ENCODE measurements around the gene NCL.

The NCL gene

GRCh38 chr2:231463698-231464575, at the start of gene NCL:
TSS of gene NCL (minus strand) at chr2:231464484. CDS start at chr2:231464353, 131 bp downstream.
- peak; percentile 92 for DNase-seq

- DNase-seq: no peak
Measured at GRCh38 chr2:231513746-231514224, 49.5 kb upstream of the NCL start.

GRCh38 chr2:231512222-231512621, 47.9 kb upstream of the NCL start:
- peak; percentile 39 for DNase-seq

GRCh38 chr2:231503766-231504165, 39.5 kb upstream of the NCL start:
- DNase-seq: no peak

- no peak for DNase-seq
Measured at GRCh38 chr2:231502596-231502995, 38.3 kb upstream of the NCL start.

- DNase-seq: no peak
Measured at GRCh38 chr2:231497651-231498050, 33.4 kb upstream of the NCL start.

GRCh38 chr2:231494669-231495068, 30.4 kb upstream of the NCL start:
- no peak for DNase-seq

GRCh38 chr2:231490801-231491200, 26.5 kb upstream of the NCL start:
- DNase-seq: no peak

- no peak for DNase-seq
Measured at GRCh38 chr2:231489990-231490389, 25.7 kb upstream of the NCL start.

- no peak for DNase-seq
Measured at GRCh38 chr2:231488331-231488730, 24.0 kb upstream of the NCL start.

GRCh38 chr2:231486851-231487596, 22.7 kb upstream of the NCL start:
- DNase-seq: no peak

GRCh38 chr2:231483398-231484329, 19.4 kb upstream of the NCL start:
- peak; percentile 39 for DNase-seq

- peak; percentile 83 for DNase-seq
Measured at GRCh38 chr2:231482806-231483391, 18.6 kb upstream of the NCL start.

- DNase-seq: no peak
Measured at GRCh38 chr2:231480781-231481180, 16.5 kb upstream of the NCL start.

- no peak for DNase-seq
Measured at GRCh38 chr2:231479455-231479854, 15.2 kb upstream of the NCL start.

- DNase-seq: no peak
Measured at GRCh38 chr2:231476920-231477319, 12.6 kb upstream of the NCL start.

GRCh38 chr2:231475965-231476364, 11.7 kb upstream of the NCL start:
- no peak for DNase-seq

GRCh38 chr2:231472816-231473215, 8.5 kb upstream of the NCL start:
- no peak for DNase-seq

GRCh38 chr2:231470246-231470900, 6.1 kb upstream of the NCL start:
- DNase-seq: no peak

GRCh38 chr2:231469583-231469950, 5.3 kb upstream of the NCL start:
- no peak for DNase-seq

- peak; percentile 59 for DNase-seq
Measured at GRCh38 chr2:231467613-231468530, 3.6 kb upstream of the NCL start.

All from right hindlimb (tissue), 1 donor.